ENCODE measurements around the gene AKNA. TPM values are rescaled to one million over a fixed set of nuclear protein-coding genes. Genes with fewer than 3 reads are reported as not detected.

The AKNA gene
- polyA plus RNA-seq, 1 experiment, result 7.0 TPM

- CTCF ChIA-PET, result interaction anchor here (3.1 kb wide), 1 partner anchor 23 kb away, joined by 13 read pairs; no protein-coding TSS in a partner anchor
- POLR2A ChIA-PET, result interaction anchor here (0.7 kb wide), 1 partner anchor 509 kb away, joined by 3 read pairs; no protein-coding TSS in a partner anchor
- no peaks in the 10 kb centered on the region for H3K9me3 ChIP-seq (ENCODE audit: control insufficient read depth, insufficient read depth, low read length)
- no peaks in the 10 kb centered on the region for H3K27me3 ChIP-seq (ENCODE audit: control insufficient read depth, insufficient read depth, low read length)
- H3K27ac ChIP-seq (ENCODE audit: low read depth, low read length), result no peak overlapping the region
- no peak for TF ChIP-seq CTCF (IDR thresholded peaks at IDR 0.05; ENCODE audit: low read depth, low read length)
- no peak for DNase-seq (ENCODE audit: low read depth, low spot score)
- H3K4me3 ChIP-seq (ENCODE audit: low read depth, low read length), result no peak overlapping the region
These were observed 24.4 kb upstream of the AKNA start for GRCh38 chr9:114412048-114412683.

GRCh38 chr9:114411452-114411851 lies 23.7 kb upstream of the AKNA start:
- CTCF ChIA-PET, result no interaction called here
- H3K27ac ChIP-seq (ENCODE audit: low read depth, low read length), result no peak overlapping the region

GRCh38 chr9:114410910-114411309 lies 23.1 kb upstream of the AKNA start:
- no peak overlapping the region for H3K4me3 ChIP-seq (ENCODE audit: low read depth, low read length)
- no peak for DNase-seq (ENCODE audit: low read depth, low spot score)
- ChIA-PET POLR2A (no interaction called here), CTCF (no interaction called here)
- H3K27me3 ChIP-seq (ENCODE audit: control insufficient read depth, insufficient read depth, low read length), result no peaks in the 10 kb centered on the region
- no peak overlapping the region for H3K27ac ChIP-seq (ENCODE audit: low read depth, low read length)
- H3K9me3 ChIP-seq (ENCODE audit: control insufficient read depth, insufficient read depth, low read length), result no peaks in the 10 kb centered on the region
- TF ChIP-seq CTCF (IDR thresholded peaks at IDR 0.05; ENCODE audit: low read depth, low read length), result no peak

More at GRCh38 chr9:114411452-114411851, 23.7 kb upstream of the AKNA start:
- Histone ChIP-seq H3K27me3 (ENCODE audit: control insufficient read depth, insufficient read depth, low read length) (no peaks in the 10 kb centered on the region), H3K4me3 (ENCODE audit: low read depth, low read length) (no peak overlapping the region), H3K9me3 (ENCODE audit: control insufficient read depth, insufficient read depth, low read length) (no peaks in the 10 kb centered on the region)
- TF ChIP-seq CTCF (IDR thresholded peaks at IDR 0.05; ENCODE audit: low read depth, low read length), result no peak
- POLR2A ChIA-PET, result interaction anchor here (0.7 kb wide), 1 partner anchor 510 kb away, joined by 3 read pairs; no protein-coding TSS in a partner anchor
- DNase-seq (ENCODE audit: low read depth, low spot score), result no peak

- Histone ChIP-seq H3K9me3 (ENCODE audit: control insufficient read depth, insufficient read depth, low read length) (no peaks in the 10 kb centered on the region), H3K27me3 (ENCODE audit: control insufficient read depth, insufficient read depth, low read length) (no peaks in the 10 kb centered on the region), H3K4me3 (ENCODE audit: low read depth, low read length) (no peak overlapping the region), H3K27ac (ENCODE audit: low read depth, low read length) (no peak overlapping the region)
- POLR2A ChIA-PET, result interaction anchor here (1.0 kb wide), 1 partner anchor 13 kb away, joined by 3 read pairs; no protein-coding TSS in a partner anchor
- TF ChIP-seq CTCF (IDR thresholded peaks at IDR 0.05; ENCODE audit: low read depth, low read length), result no peak
- DNase-seq (ENCODE audit: low read depth, low spot score), result no peak
- CTCF ChIA-PET, result interaction anchor here (1.4 to 1.8 kb wide), 2 partner anchors 10 to 265 kb away, joined by 3 to 5 read pairs; no protein-coding TSS in a partner anchor
These were observed 22.1 kb upstream of the AKNA start for GRCh38 chr9:114409842-114410241.

GRCh38 chr9:114409103-114409780 lies 21.5 kb upstream of the AKNA start:
- no peak for TF ChIP-seq CTCF (IDR thresholded peaks at IDR 0.05; ENCODE audit: low read depth, low read length)
- Histone ChIP-seq H3K4me3 (ENCODE audit: low read depth, low read length) (no peak overlapping the region), H3K27ac (ENCODE audit: low read depth, low read length) (no peak overlapping the region), H3K27me3 (ENCODE audit: control insufficient read depth, insufficient read depth, low read length) (no peaks in the 10 kb centered on the region), H3K9me3 (ENCODE audit: control insufficient read depth, insufficient read depth, low read length) (no peaks in the 10 kb centered on the region)
- CTCF ChIA-PET, result interaction anchor here (0.9 to 1.8 kb wide), 5 partner anchors 9 to 606 kb away, joined by 3 to 11 read pairs (median 8); no protein-coding TSS in a partner anchor
- POLR2A ChIA-PET, result interaction anchor here (1.0 kb wide), 1 partner anchor 12 kb away, joined by 3 read pairs; no protein-coding TSS in a partner anchor
- no peak for DNase-seq (ENCODE audit: low read depth, low spot score)

Measured in AG04450 (cell line).